ENCODE results near the gene ADK. TPM values are rescaled to one million over a fixed set of nuclear protein-coding genes. Genes with fewer than 3 reads are reported as not detected.

The ADK gene
- total RNA-seq, 1 experiment from 2014 or later: 26.8 TPM

GRCh38 chr10:74276416-74276815, 125.4 kb downstream of the ADK start:
- Mint-ChIP-seq H3K27ac (no peak overlapping the region), H3K36me3 (ENCODE audit: insufficient read depth in 1 of 3, low read depth in 3 of 3) (no peaks in the 10 kb centered on the region), H3K4me3 (no peak overlapping the region), H3K9me3 (no peaks in the 10 kb centered on the region), H3K4me1 (peaks cover 5% of the 10 kb centered on the region in 2 experiments; a peak in 2 of 4 replicates), H3K27me3 (ENCODE audit: low read depth) (no peaks in the 10 kb centered on the region)
- TF ChIP-seq CTCF (conservative IDR thresholded peaks at IDR 0.05): no peak
- no peak overlapping the region for H3K18ac ChIP-seq (ENCODE audit: insufficient read length, low read depth, low read length)
- no peak overlapping the region for H2BK120ac ChIP-seq (ENCODE audit: low read depth, low read length, poor library complexity, severe bottlenecking)
- H2BK12ac ChIP-seq (ENCODE audit: insufficient read length, low read depth, low read length): no peak overlapping the region
- H3K23me2 ChIP-seq (ENCODE audit: insufficient read length, low read depth, low read length, poor library complexity, severe bottlenecking): no peaks in the 10 kb centered on the region
- H3K56ac ChIP-seq (ENCODE audit: insufficient read length, low read depth, low read length): no peak overlapping the region
- H2BK5ac ChIP-seq (ENCODE audit: insufficient read length, low read length): no peak overlapping the region
- no peaks in the 10 kb centered on the region for H3K9me3 ChIP-seq (ENCODE audit: control insufficient read depth, low read depth, low read length)
- H3K4me1 ChIP-seq (ENCODE audit: insufficient read depth, low read length): no peaks in the 10 kb centered on the region
- H4K20me1 ChIP-seq (ENCODE audit: control insufficient read depth, insufficient read depth, insufficient read length): no peaks in the 10 kb centered on the region
- no peaks in the 10 kb centered on the region for H3K79me1 ChIP-seq (ENCODE audit: insufficient read depth, low read depth, low read length, poor library complexity, severe bottlenecking)
- no peak overlapping the region for H4K5ac ChIP-seq (ENCODE audit: insufficient read length, low read depth, low read length)
- no peak overlapping the region for H3K23ac ChIP-seq (ENCODE audit: insufficient read length, low read depth, low read length)
- no peak overlapping the region for H2AK5ac ChIP-seq (ENCODE audit: insufficient read length, low read length)
- H2AFZ ChIP-seq (ENCODE audit: low read length): no peak overlapping the region
- H3K9ac ChIP-seq (ENCODE audit: extremely low read depth, insufficient read length, low read length): no peak overlapping the region
- no peak overlapping the region for H3K4ac ChIP-seq (ENCODE audit: low read depth, low read length)
- H2BK15ac ChIP-seq (ENCODE audit: low read depth, low read length): no peak overlapping the region
- no peak overlapping the region for H4K8ac ChIP-seq (replicated peaks; ENCODE audit: insufficient read length, low read depth, low read length)
- no peak overlapping the region for H2BK20ac ChIP-seq (ENCODE audit: low read depth, low read length, poor library complexity, severe bottlenecking)
- H3K27ac ChIP-seq (ENCODE audit: insufficient read length, low read depth, low read length): no peak overlapping the region
- H3K79me2 ChIP-seq (ENCODE audit: insufficient read depth, low read length): no peaks in the 10 kb centered on the region
- H3K4me2 ChIP-seq (ENCODE audit: insufficient read depth, insufficient read length, low read length): no peak overlapping the region
- H4K91ac ChIP-seq (ENCODE audit: insufficient read length, low read depth, low read length): no peak overlapping the region
- H3K27me3 ChIP-seq (ENCODE audit: insufficient read depth, low read length): no peaks in the 10 kb centered on the region
- no peak for DNase-seq
- H3T11ph ChIP-seq (ENCODE audit: low read length): no peak overlapping the region
- no peak overlapping the region for H3K14ac ChIP-seq (ENCODE audit: insufficient read depth, low read length)
